Gastroesophageal sphincter (tissue), 4 donors: ENCODE data around the gene SLC36A4. TPM values are rescaled to one million over a fixed set of nuclear protein-coding genes. Genes with fewer than 3 reads are reported as not detected.

Source experiments
- ATAC-seq: fragments of 150-250 bp; one replicate; pipeline ENCODE4 v1.9.1; 2016; ENCODE audit warnings: mild to moderate bottlenecking, moderate library complexity
- H3K27ac ChIP-seq, 4 donors: fragments of 200-600 bp; sonication (generic) in 3 of 4; 1 replicate in 3 of 4; 2 replicates in 1 of 4; pipeline ENCODE4 v1.5.1; 2016 to 2019
- H3K27me3 ChIP-seq: fragments of 200-600 bp; sonication (generic); one replicate; pipeline ENCODE4 v1.5.1; 2019
- H3K36me3 ChIP-seq, 2 donors: fragments of 200-600 bp; sonication (generic); one replicate each; pipeline ENCODE4 v1.5.1; 2019; ENCODE audit warnings: control low read depth in 1 of 2
- H3K4me1 ChIP-seq, 3 donors: fragments of 200-600 bp; sonication (generic); 1 replicate in 2 of 3; 2 replicates in 1 of 3; pipeline ENCODE4 v1.5.1; 2016 to 2019; ENCODE audit warnings: control low read depth in 2 of 3
- H3K4me3 ChIP-seq, 2 donors: fragments of 200-600 bp; sonication (generic); one replicate each; pipeline ENCODE4 v1.5.1; 2019; ENCODE audit warnings: mild to moderate bottlenecking in 1 of 2, moderate library complexity in 1 of 2
- H3K9me3 ChIP-seq, 3 donors: fragments of 200-600 bp; sonication (generic); one replicate each; pipeline ENCODE4 v1.5.1; 2017 to 2019; ENCODE audit warnings: control low read depth in 2 of 3
- CTCF ChIP-seq, 4 experiments: fragments of 200-600 bp in 2 of 4; fragments of 450-650 bp in 2 of 4; sonication (generic) in 1 of 4; IDR thresholded peaks; one replicate each; pipeline ENCODE4 v1.5.1; 2017 to 2019; ENCODE audit warnings: antibody characterized with exemption in 4 of 4, mild to moderate bottlenecking in 2 of 4, moderate library complexity in 2 of 4
- EP300 ChIP-seq: sonication (generic); formaldehyde crosslinking; IDR thresholded peaks from one replicate; pipeline ENCODE4 v1.6.1; 2017; ENCODE audit warnings: antibody characterized with exemption, mild to moderate bottlenecking
- POLR2A ChIP-seq, 2 donors: fragments of 450-650 bp; IDR thresholded peaks; one replicate each; pipeline ENCODE4 v1.6.1; 2017; ENCODE audit warnings: antibody characterized with exemption in 2 of 2, mild to moderate bottlenecking in 2 of 2, moderate library complexity in 1 of 2
- POLR2AphosphoS5 ChIP-seq: sonication (generic); formaldehyde crosslinking; IDR thresholded peaks from one replicate; pipeline ENCODE4 v1.6.1; 2017; ENCODE audit warnings: antibody characterized with exemption
- WGBS, 2 donors: methylation state at CpG; one replicate each; pipeline ENCODE4 v1.1.5; 2018; ENCODE audit warnings: low coverage in 1 of 2; 5-methylcytosine and 5-hydroxymethylcytosine counted together
- total RNA-seq, 4 donors: library from RNA; depleted of rRNA; stranded (reverse); fragments of >200 nt; gene quantifications; one replicate each; pipeline ENCODE4 v1.1.0, GENCODE V29; 2016

The SLC36A4 gene
- total RNA-seq, 4 donors from 2014 or later = 10.4 to 21.9 (median 18.9) TPM

GRCh38 chr11:93131709-93132108 is 66.1 kb downstream of the SLC36A4 start:
- 52 to 53% methylated on average over 2 of the region's 2 CpGs for WGBS, 2 donors
- Histone ChIP-seq H3K4me1 (no peaks in the 10 kb centered on the region), H3K9me3 (no peaks in the 10 kb centered on the region), H3K36me3 (no peaks in the 10 kb centered on the region), H3K27me3 (peaks cover 6% of the 10 kb centered on the region), H3K27ac (no peak overlapping the region), H3K4me3 (no peak overlapping the region)
- no peak for ATAC-seq
- no peak for TF ChIP-seq EP300
- TF ChIP-seq POLR2A (IDR thresholded peaks at IDR 0.05) = no peak
- no peak for TF ChIP-seq CTCF (IDR thresholded peaks at IDR 0.05)
- no peak for TF ChIP-seq POLR2AphosphoS5

- TF ChIP-seq CTCF (IDR thresholded peaks at IDR 0.05) (no peak), POLR2A (IDR thresholded peaks at IDR 0.05) (no peak), POLR2AphosphoS5 (no peak), EP300 (no peak)
- no peak overlapping the region for H3K27ac ChIP-seq
- no peaks in the 10 kb centered on the region for H3K4me1 ChIP-seq
- no peak for ATAC-seq
- no peaks in the 10 kb centered on the region for H3K9me3 ChIP-seq
- H3K27me3 ChIP-seq = peaks cover 11% of the 10 kb centered on the region
- H3K36me3 ChIP-seq = no peaks in the 10 kb centered on the region
- WGBS, 2 donors = 100% methylated on average over 1 to 3 of the region's 3 CpGs
- H3K4me3 ChIP-seq = no peak overlapping the region
Observed at GRCh38 chr11:93128574-93128973, 69.2 kb downstream of the SLC36A4 start.

GRCh38 chr11:93123351-93123898 is 74.4 kb downstream of the SLC36A4 start:
- H3K4me3 ChIP-seq = no peak overlapping the region
- no peaks in the 10 kb centered on the region for H3K36me3 ChIP-seq
- 42 to 83% methylated on average over 4 of the region's 4 CpGs for WGBS, 2 donors
- ATAC-seq = no peak
- peaks cover 11% of the 10 kb centered on the region for H3K27me3 ChIP-seq
- H3K27ac ChIP-seq = no peak overlapping the region
- H3K4me1 ChIP-seq = no peaks in the 10 kb centered on the region
- no peak for TF ChIP-seq EP300
- no peak for TF ChIP-seq CTCF (IDR thresholded peaks at IDR 0.05)
- no peak for TF ChIP-seq POLR2A (IDR thresholded peaks at IDR 0.05)
- TF ChIP-seq POLR2AphosphoS5 = no peak
- H3K9me3 ChIP-seq = no peaks in the 10 kb centered on the region

- TF ChIP-seq POLR2A (IDR thresholded peaks at IDR 0.05) = no peak
- no peak for TF ChIP-seq EP300
- TF ChIP-seq CTCF (IDR thresholded peaks at IDR 0.05) = no peak
- no peak for TF ChIP-seq POLR2AphosphoS5
- ATAC-seq = no peak
- H3K9me3 ChIP-seq = no peaks in the 10 kb centered on the region
- no peak overlapping the region for H3K4me3 ChIP-seq
- 77 to 90% methylated on average over 2 of the region's 2 CpGs for WGBS, 2 donors
- H3K36me3 ChIP-seq = no peaks in the 10 kb centered on the region
- no peak overlapping the region for H3K27ac ChIP-seq
- H3K27me3 ChIP-seq = peaks cover 11% of the 10 kb centered on the region
- no peaks in the 10 kb centered on the region for H3K4me1 ChIP-seq
Observed at GRCh38 chr11:93122535-93123235, 75.1 kb downstream of the SLC36A4 start.

GRCh38 chr11:93118276-93118675 is 79.5 kb downstream of the SLC36A4 start:
- no peaks in the 10 kb centered on the region for H3K36me3 ChIP-seq
- H3K9me3 ChIP-seq = no peaks in the 10 kb centered on the region
- no peak for ATAC-seq
- H3K27ac ChIP-seq = no peak overlapping the region
- no peak for TF ChIP-seq POLR2AphosphoS5
- no peak for TF ChIP-seq POLR2A (IDR thresholded peaks at IDR 0.05)
- TF ChIP-seq CTCF (IDR thresholded peaks at IDR 0.05) = no peak
- TF ChIP-seq EP300 = no peak
- H3K4me1 ChIP-seq = no peaks in the 10 kb centered on the region
- H3K4me3 ChIP-seq = no peak overlapping the region
- no peaks in the 10 kb centered on the region for H3K27me3 ChIP-seq
